H1 (cell line): ENCODE data around the gene PLVAP. TPM values are rescaled to one million over a fixed set of nuclear protein-coding genes. Genes with fewer than 3 reads are reported as not detected.

Experiments used
- CTBP2 ChIP-seq: IDR thresholded peaks from 2 replicates; pipeline ENCODE4 v1.7.0; 2011; ENCODE audit warnings: borderline replicate concordance, mild to moderate bottlenecking, moderate library complexity, mixed read lengths, low read length; ENCODE audit not compliant: insufficient read depth, insufficient read length
- RBBP5 ChIP-seq: IDR thresholded peaks from 2 replicates; pipeline ENCODE4 v1.7.1; 2012; ENCODE audit warnings: low read depth, mild to moderate bottlenecking, inconsistent platforms, low read length, moderate library complexity, borderline replicate concordance
- SRF ChIP-seq: IDR thresholded peaks from 2 replicates; pipeline ENCODE4 v1.6.1; 2011; ENCODE audit warnings: mild to moderate bottlenecking, low read depth, low read length, moderate library complexity
- polyA plus RNA-seq, 7 experiments: library from polyadenylated mRNA; depleted of rRNA in 3 of 7; stranded (reverse) in 5 of 7; unstranded in 2 of 7; fragments of >200 nt in 5 of 7; fragments of 200-250 nt in 2 of 7; gene quantifications; 1 replicate in 5 of 7; 2 replicates in 1 of 7; 4 replicates in 1 of 7; pipeline versions ENCODE4 v1.2.1 to v1.2.3, GENCODE V29; 2011 to 2013; ENCODE audit warnings: missing spikeins in 2 of 7, mixed read lengths in 2 of 7
- total RNA-seq: library from RNA; stranded (reverse); fragmentation: NEBNext Ultra II Directional; extraction: Animal tissue kit (Norgen Biotek cat#: 25700); gene quantifications from 2 replicates; pipeline ENCODE4 v1.2.1, GENCODE V29; 2021
- TF ChIP-seq, protein P1 (sequence below), 3 experiments: IDR thresholded peaks; 1 replicate in 2 of 3; 2 replicates in 1 of 3; pipeline versions ENCODE4 v1.5.1 to v1.6.1; 2011; ENCODE audit warnings: low read length in 3 of 3, mild to moderate bottlenecking in 3 of 3, inconsistent platforms in 2 of 3, low read depth in 1 of 3, moderate library complexity in 1 of 3; ENCODE audit not compliant: insufficient read depth in 1 of 3; ENCODE audit errors: control extremely low read depth in 1 of 3

PLVAP gene
- total and polyA plus RNA-seq, 2 of the 8 experiments (the other 6 are each of a cell fraction or from before 2014, with no cell fraction given), result 0.32 TPM; not detected in 1

DNA sequence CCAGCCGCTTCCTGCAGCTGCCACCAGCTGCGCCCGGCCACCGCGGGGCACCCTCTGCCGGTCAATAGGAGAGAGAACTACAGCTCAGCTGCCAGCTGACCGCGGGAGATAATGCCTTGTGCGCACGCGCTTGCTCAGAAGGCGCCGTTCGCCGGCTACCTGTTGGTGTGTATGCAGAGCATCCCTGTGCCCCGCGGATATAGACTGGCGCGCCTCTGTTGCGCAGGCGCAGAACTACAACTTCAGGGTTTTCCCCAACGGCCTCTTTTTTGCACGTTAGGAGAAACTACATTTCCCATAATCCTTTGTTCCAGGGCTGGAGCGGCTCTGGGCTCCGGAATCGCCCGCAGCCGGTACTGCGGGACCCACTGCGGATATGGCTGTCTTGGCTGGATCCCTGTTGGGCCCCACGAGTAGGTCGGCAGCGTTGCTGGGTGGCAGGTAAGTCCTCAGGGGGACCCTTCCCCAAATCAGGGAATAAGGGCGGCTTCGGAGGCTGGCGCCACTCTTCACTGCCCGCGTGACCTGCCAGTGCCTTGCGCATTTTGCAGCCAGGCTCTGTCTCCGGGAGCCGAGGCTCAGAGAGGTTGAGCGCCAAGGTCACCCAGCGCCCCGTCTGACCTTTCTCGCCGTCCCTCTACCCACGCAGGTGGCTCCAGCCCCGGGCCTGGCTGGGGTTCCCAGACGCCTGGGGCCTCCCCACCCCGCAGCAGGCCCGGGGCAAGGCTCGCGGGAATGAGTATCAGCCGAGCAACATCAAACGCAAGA, 71.4 kb downstream of the PLVAP start, which contains the start of gene MRPL34 (continued):
- TF ChIP-seq, protein P1, sequence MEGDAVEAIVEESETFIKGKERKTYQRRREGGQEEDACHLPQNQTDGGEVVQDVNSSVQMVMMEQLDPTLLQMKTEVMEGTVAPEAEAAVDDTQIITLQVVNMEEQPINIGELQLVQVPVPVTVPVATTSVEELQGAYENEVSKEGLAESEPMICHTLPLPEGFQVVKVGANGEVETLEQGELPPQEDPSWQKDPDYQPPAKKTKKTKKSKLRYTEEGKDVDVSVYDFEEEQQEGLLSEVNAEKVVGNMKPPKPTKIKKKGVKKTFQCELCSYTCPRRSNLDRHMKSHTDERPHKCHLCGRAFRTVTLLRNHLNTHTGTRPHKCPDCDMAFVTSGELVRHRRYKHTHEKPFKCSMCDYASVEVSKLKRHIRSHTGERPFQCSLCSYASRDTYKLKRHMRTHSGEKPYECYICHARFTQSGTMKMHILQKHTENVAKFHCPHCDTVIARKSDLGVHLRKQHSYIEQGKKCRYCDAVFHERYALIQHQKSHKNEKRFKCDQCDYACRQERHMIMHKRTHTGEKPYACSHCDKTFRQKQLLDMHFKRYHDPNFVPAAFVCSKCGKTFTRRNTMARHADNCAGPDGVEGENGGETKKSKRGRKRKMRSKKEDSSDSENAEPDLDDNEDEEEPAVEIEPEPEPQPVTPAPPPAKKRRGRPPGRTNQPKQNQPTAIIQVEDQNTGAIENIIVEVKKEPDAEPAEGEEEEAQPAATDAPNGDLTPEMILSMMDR (IDR thresholded peaks at IDR 0.05; ENCODE audit: control extremely low read depth in 1 of 3, insufficient read depth in 1 of 3, low read depth in 1 of 3, low read length in 3 of 3), result peak; percentile 67 to 88 (median 81)
- TF ChIP-seq SRF (0 out of 2 replicates have a peak, but pooled peaks have one; percentile 30), CTBP2 (no peak), RBBP5 (peak; percentile 26; the same call in 1 of the 2 replicates)
